ENCODE results near the gene THY1.
A peak's percentile ranks its signal among the peaks of the same experiment; 100 is the strongest.
"Not testable (repeated sequence)": the region's sequence is repeated elsewhere in the genome, so short reads cannot be mapped to it uniquely, and the experiment has no call there.

Gene THY1

GRCh38 chr11:119382513-119382912, 40.5 kb downstream of the THY1 start:
- DNase-seq (ENCODE audit: low read depth) = not testable (repeated sequence)

- DNase-seq (ENCODE audit: low read depth) = no peak
Measured at GRCh38 chr11:119382101-119382500, 40.9 kb downstream of the THY1 start.

GRCh38 chr11:119381181-119381988, 41.6 kb downstream of the THY1 start, which contains the start of gene USP2:
Gene USP2 (minus strand): TSS chr11:119381690. CDS start chr11:119373480, 8,210 bp downstream.
- peak; percentile 96 for DNase-seq (ENCODE audit: low read depth)

- DNase-seq (ENCODE audit: low read depth) = no peak
Measured at GRCh38 chr11:119380827-119381180, 42.2 kb downstream of the THY1 start.

- no peak for DNase-seq (ENCODE audit: low read depth)
Measured at GRCh38 chr11:119380160-119380826, 42.7 kb downstream of the THY1 start.

GRCh38 chr11:119378851-119379465, 44.0 kb downstream of the THY1 start:
- no peak for DNase-seq (ENCODE audit: low read depth)

- no peak for DNase-seq (ENCODE audit: low read depth)
Measured at GRCh38 chr11:119377961-119378667, 44.9 kb downstream of the THY1 start.

GRCh38 chr11:119377112-119377901, 45.7 kb downstream of the THY1 start:
- DNase-seq (ENCODE audit: low read depth) = no peak

GRCh38 chr11:119376197-119376847, 46.6 kb downstream of the THY1 start:
- DNase-seq (ENCODE audit: low read depth) = no peak

- no peak for DNase-seq (ENCODE audit: low read depth)
Measured at GRCh38 chr11:119375337-119376196, 47.4 kb downstream of the THY1 start.

- no peak for DNase-seq (ENCODE audit: low read depth)
Measured at GRCh38 chr11:119374632-119375336, 48.2 kb downstream of the THY1 start.

- no peak for DNase-seq (ENCODE audit: low read depth)
Measured at GRCh38 chr11:119373921-119374631, 48.9 kb downstream of the THY1 start.

- DNase-seq (ENCODE audit: low read depth) = no peak
Measured at GRCh38 chr11:119373059-119373920, 49.7 kb downstream of the THY1 start.

- DNase-seq (ENCODE audit: low read depth) = no peak
Measured at GRCh38 chr11:119372260-119373058, 50.5 kb downstream of the THY1 start.

GRCh38 chr11:119371778-119372182, 51.2 kb downstream of the THY1 start:
- no peak for DNase-seq (ENCODE audit: low read depth)

GRCh38 chr11:119371067-119371601, 51.8 kb downstream of the THY1 start:
- DNase-seq (ENCODE audit: low read depth) = no peak
